SK-N-SH (cell line): ENCODE measurements around the gene MTMR12. TPM values are rescaled to one million over a fixed set of nuclear protein-coding genes. Genes with fewer than 3 reads are reported as not detected.

Experiments
- CTCF ChIA-PET: fragments of 300-600, 350-600 bp; formaldehyde crosslinking; extraction: SDS; loops from one replicate; lab custom pipeline; 2021; lab: Yijun Ruan, JAX
- POLR2A ChIA-PET: fragments of 350-600 bp; sonication (Branson Sonifier 250); formaldehyde crosslinking; extraction: SDS; loops from one replicate; lab custom pipeline; 2020; ENCODE audit warnings: antibody characterized with exemption, inconsistent platforms; lab: Yijun Ruan, JAX
- DNase-seq: peaks from one replicate; pipeline ENCODE4 v3.0.0; 2012
- H2AFZ ChIP-seq: fragments of 200-600 bp; sonication (generic); 2 replicates; pipeline ENCODE4 v1.8.1; 2016; ENCODE audit warnings: antibody characterized with exemption, mild to moderate bottlenecking, low read depth
- H3F3A ChIP-seq: fragments of 200-600 bp; sonication (generic); replicated peaks from 2 replicates; pipeline ENCODE3; 2016; ENCODE audit warnings: antibody characterized with exemption, mild to moderate bottlenecking; ENCODE audit not compliant: insufficient read depth
- H3K27ac ChIP-seq, 2 experiments: fragments of 200-500 bp in 1 of 2; fragments of 200-600 bp in 1 of 2; sonication (Bioruptor generic) in 1 of 2; sonication (generic), shearing (Covaris generic) in 1 of 2; 2 replicates each; pipeline versions ENCODE4 v1.5.1 to v1.6.1; 2014 to 2016; ENCODE audit warnings: low read depth in 2 of 2, inconsistent platforms in 1 of 2, low read length in 1 of 2, mild to moderate bottlenecking in 1 of 2, mixed read lengths in 1 of 2
- H3K27me3 ChIP-seq: fragments of 200-600 bp; sonication (generic), shearing (Covaris generic); 2 replicates; pipeline ENCODE4 v1.6.1; 2016; ENCODE audit warnings: mixed run types; ENCODE audit not compliant: insufficient read depth
- H3K36me3 ChIP-seq, 2 experiments: fragments of 200-500 bp in 1 of 2; fragments of 200-600 bp in 1 of 2; sonication (Bioruptor generic) in 1 of 2; sonication (generic) in 1 of 2; replicated peaks in 1 of 2; 2 replicates each; pipeline versions ENCODE3 to v1.5.1; 2014 to 2016; ENCODE audit warnings: low read length in 1 of 2, mild to moderate bottlenecking in 1 of 2; ENCODE audit not compliant: insufficient read depth in 2 of 2, control insufficient read depth in 1 of 2
- H3K4me1 ChIP-seq, 2 experiments: fragments of 200-500 bp in 1 of 2; fragments of 200-600 bp in 1 of 2; sonication (Bioruptor generic) in 1 of 2; sonication (generic), shearing (Covaris generic) in 1 of 2; 2 replicates each; pipeline versions ENCODE4 v1.5.1 to v1.6.1; 2014 to 2016; ENCODE audit warnings: low read depth in 1 of 2, low read length in 1 of 2, mixed run types in 1 of 2; ENCODE audit not compliant: insufficient read depth in 2 of 2, control insufficient read depth in 1 of 2
- H3K4me2 ChIP-seq: fragments of 200-600 bp; sonication (generic), shearing (Covaris generic); 2 replicates; pipeline ENCODE4 v1.6.1; 2017; ENCODE audit warnings: mixed run types
- H3K4me3 ChIP-seq, 2 experiments: fragments of 200-500 bp in 1 of 2; fragments of 200-600 bp in 1 of 2; sonication (Bioruptor generic) in 1 of 2; sonication (generic), shearing (Covaris generic) in 1 of 2; 2 replicates each; pipeline versions ENCODE4 v1.5.1 to v1.8.1; 2014 to 2016; ENCODE audit warnings: low read depth in 2 of 2, inconsistent platforms in 1 of 2, low read length in 1 of 2, mild to moderate bottlenecking in 1 of 2, mixed read lengths in 1 of 2, moderate library complexity in 1 of 2
- H3K79me2 ChIP-seq: fragments of 200-600 bp; sonication (generic); 2 replicates; pipeline ENCODE4 v1.8.1; 2017; ENCODE audit warnings: mild to moderate bottlenecking; ENCODE audit not compliant: insufficient read depth
- H3K9ac ChIP-seq: fragments of 200-600 bp; sonication (generic); 2 replicates; pipeline ENCODE4 v1.6.1; 2017; ENCODE audit warnings: mixed run types
- H3K9me2 ChIP-seq: fragments of 200-600 bp; sonication (generic); 2 replicates; pipeline ENCODE4 v1.6.1; 2017; ENCODE audit warnings: mixed run types
- H3K9me3 ChIP-seq: fragments of 200-600 bp; sonication (generic); 2 replicates; pipeline ENCODE4 v1.6.1; 2017; ENCODE audit warnings: mixed run types, mild to moderate bottlenecking, moderate library complexity
- H4K20me1 ChIP-seq: fragments of 200-600 bp; sonication (generic); 2 replicates; pipeline ENCODE4 v1.6.1; 2017; ENCODE audit warnings: mild to moderate bottlenecking, mixed run types; ENCODE audit not compliant: insufficient read depth
- ELF1 ChIP-seq: IDR thresholded peaks from 2 replicates; pipeline ENCODE4 v1.4.0; 2012
- EP300 ChIP-seq, 2 experiments: IDR thresholded peaks; 2 replicates each; pipeline versions ENCODE4 v1.4.0 to v1.6.1; 2012; ENCODE audit warnings: borderline replicate concordance in 1 of 2, low read depth in 1 of 2, low read length in 1 of 2
- GABPA ChIP-seq: IDR thresholded peaks from 2 replicates; pipeline ENCODE4 v1.4.0; 2012; ENCODE audit warnings: low read depth, mild to moderate bottlenecking
- IRF3 ChIP-seq: fragments of 150-350 bp; IDR thresholded peaks from 2 replicates; pipeline ENCODE4 v1.6.1; 2016; ENCODE audit warnings: mild to moderate bottlenecking, low read depth, low read length
- MEF2A ChIP-seq: IDR thresholded peaks from 2 replicates; pipeline ENCODE4 v1.4.0; 2012; ENCODE audit warnings: low read depth, borderline replicate concordance
- NRF1 ChIP-seq: IDR thresholded peaks from 2 replicates; pipeline ENCODE4 v1.6.1; 2012; ENCODE audit warnings: low read depth, mild to moderate bottlenecking, low read length
- POLR2AphosphoS5 ChIP-seq: IDR thresholded peaks from 2 replicates; pipeline ENCODE4 v1.6.1; 2012; ENCODE audit warnings: low read depth, low read length
- RAD21 ChIP-seq: IDR thresholded peaks from 2 replicates; pipeline ENCODE4 v1.6.1; 2012; ENCODE audit warnings: mild to moderate bottlenecking, low read length
- RXRA ChIP-seq: IDR thresholded peaks from 2 replicates; pipeline ENCODE4 v1.4.0; 2012; ENCODE audit warnings: low read depth, mild to moderate bottlenecking, borderline replicate concordance
- SIN3A ChIP-seq: IDR thresholded peaks from 2 replicates; pipeline ENCODE4 v1.6.1; 2012; ENCODE audit warnings: low read depth, mild to moderate bottlenecking, low read length, moderate library complexity, borderline replicate concordance
- SMC3 ChIP-seq: IDR thresholded peaks from 2 replicates; pipeline ENCODE4 v1.6.1; 2012; ENCODE audit warnings: low read depth, low read length, improper control_type of control experiment
- TCF12 ChIP-seq: IDR thresholded peaks from 2 replicates; pipeline ENCODE4 v1.4.0; 2012
- TEAD4 ChIP-seq: IDR thresholded peaks from 2 replicates; pipeline ENCODE4 v1.4.0; 2012; ENCODE audit warnings: mild to moderate bottlenecking, borderline replicate concordance; ENCODE audit not compliant: insufficient read depth
- WGBS: methylation state at CpG from one replicate; pipeline ENCODE4 v1.1.6; 2017; ENCODE audit warnings: low lambda C conversion rate; 5-methylcytosine and 5-hydroxymethylcytosine counted together
- polyA plus RNA-seq, 3 experiments: library from polyadenylated mRNA; depleted of rRNA; stranded (reverse); fragments of >200 nt; gene quantifications; 2 replicates each; pipeline ENCODE4 v1.2.3, GENCODE V29; 2012
- TF ChIP-seq, protein P1 (sequence below): fragments of 150-350 bp; IDR thresholded peaks from 2 replicates; pipeline ENCODE4 v1.6.1; 2017; ENCODE audit warnings: antibody characterized with exemption, low read length, low read depth, borderline replicate concordance
- TF ChIP-seq, protein P2 (sequence below): IDR thresholded peaks from 2 replicates; pipeline ENCODE4 v1.4.0; 2012; ENCODE audit warnings: low read depth, borderline replicate concordance
- TF ChIP-seq, protein P3 (sequence below): IDR thresholded peaks from 2 replicates; pipeline ENCODE4; 2012
- TF ChIP-seq, protein P4 (sequence below): fragments of 200-600 bp; sonication (generic); IDR thresholded peaks from 2 replicates; pipeline ENCODE4 v1.6.1; 2017; ENCODE audit warnings: antibody characterized with exemption, mild to moderate bottlenecking, moderate library complexity

Gene MTMR12
- polyA plus RNA-seq, 1 of the 3 experiments (the other 2 are of a cell fraction) = 10.9 TPM

DNA sequence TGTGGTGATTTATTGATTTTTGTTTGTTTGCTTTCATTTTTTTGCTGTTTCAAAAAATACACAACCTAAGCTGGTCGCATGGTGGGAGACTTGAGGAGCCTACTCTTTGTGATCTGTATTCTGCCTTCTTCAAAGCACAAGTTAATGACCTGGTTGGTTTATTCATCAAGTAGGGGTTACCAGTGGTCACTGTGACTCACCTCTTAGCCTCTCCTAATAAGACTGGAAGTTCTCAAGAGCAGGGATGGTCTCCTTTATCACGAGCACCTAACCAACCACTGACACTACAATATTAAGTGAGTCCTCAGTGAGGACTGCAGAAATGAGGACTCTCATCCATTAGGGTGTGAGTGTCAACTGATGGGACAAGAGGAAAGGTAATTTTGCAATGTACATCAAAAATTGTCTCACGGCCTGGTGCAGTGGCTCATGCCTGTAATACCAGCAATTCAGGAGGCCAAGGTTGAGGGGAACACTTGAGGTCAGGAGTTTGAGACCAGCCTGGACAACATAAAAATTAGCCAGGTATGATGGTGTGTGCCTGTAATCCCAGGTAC, 13.6 kb upstream of the MTMR12 start:
- no peaks in the 10 kb centered on the region for H3K4me1 ChIP-seq
- no peaks in the 10 kb centered on the region for H3K36me3 ChIP-seq
- no peak overlapping the region for H3K9ac ChIP-seq
- H3K79me2 ChIP-seq = no peaks in the 10 kb centered on the region
- H2AFZ ChIP-seq = no peak overlapping the region
- H3K27me3 ChIP-seq = no peaks in the 10 kb centered on the region
- no peaks in the 10 kb centered on the region for H4K20me1 ChIP-seq
- WGBS = 77% methylated on average over 3 of the region's 3 CpGs
- DNase-seq = no peak
- no peak overlapping the region for H3K27ac ChIP-seq
- TF ChIP-seq, protein P1, sequence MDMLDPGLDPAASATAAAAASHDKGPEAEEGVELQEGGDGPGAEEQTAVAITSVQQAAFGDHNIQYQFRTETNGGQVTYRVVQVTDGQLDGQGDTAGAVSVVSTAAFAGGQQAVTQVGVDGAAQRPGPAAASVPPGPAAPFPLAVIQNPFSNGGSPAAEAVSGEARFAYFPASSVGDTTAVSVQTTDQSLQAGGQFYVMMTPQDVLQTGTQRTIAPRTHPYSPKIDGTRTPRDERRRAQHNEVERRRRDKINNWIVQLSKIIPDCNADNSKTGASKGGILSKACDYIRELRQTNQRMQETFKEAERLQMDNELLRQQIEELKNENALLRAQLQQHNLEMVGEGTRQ = no peak
- no peak overlapping the region for H3K4me2 ChIP-seq
- H3F3A ChIP-seq = no peaks in the 10 kb centered on the region
- CTCF ChIA-PET = no interaction called here
- no peaks in the 10 kb centered on the region for H3K9me2 ChIP-seq
- no peak overlapping the region for H3K4me3 ChIP-seq
- no peaks in the 10 kb centered on the region for H3K9me3 ChIP-seq
- POLR2A ChIA-PET = no interaction called here

DNA sequence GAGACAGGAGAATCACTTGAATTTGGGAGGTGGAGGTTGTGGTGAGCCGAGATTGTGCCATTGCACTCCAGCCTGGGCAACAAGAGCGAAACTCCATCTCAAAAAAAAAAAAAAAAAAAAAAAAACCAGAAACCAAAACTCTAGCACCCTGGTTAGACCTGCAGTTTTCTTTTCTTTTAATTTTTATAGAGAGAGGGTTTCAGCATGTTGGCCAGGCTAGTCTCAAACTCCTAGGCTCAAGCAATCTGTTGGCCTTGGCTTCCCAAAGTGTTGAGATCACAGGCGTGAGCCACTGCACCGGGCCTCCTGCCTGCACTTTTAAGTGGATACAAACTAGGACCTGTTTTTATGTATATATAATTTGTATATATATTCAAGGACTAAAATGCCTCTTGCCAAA, 12.9 kb upstream of the MTMR12 start:
- DNase-seq = no peak
- TF ChIP-seq, protein P2, sequence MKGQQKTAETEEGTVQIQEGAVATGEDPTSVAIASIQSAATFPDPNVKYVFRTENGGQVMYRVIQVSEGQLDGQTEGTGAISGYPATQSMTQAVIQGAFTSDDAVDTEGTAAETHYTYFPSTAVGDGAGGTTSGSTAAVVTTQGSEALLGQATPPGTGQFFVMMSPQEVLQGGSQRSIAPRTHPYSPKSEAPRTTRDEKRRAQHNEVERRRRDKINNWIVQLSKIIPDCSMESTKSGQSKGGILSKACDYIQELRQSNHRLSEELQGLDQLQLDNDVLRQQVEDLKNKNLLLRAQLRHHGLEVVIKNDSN = no peak
- TF ChIP-seq EP300 (IDR thresholded peaks at IDR 0.05; ENCODE audit: borderline replicate concordance in 1 of 2, low read depth in 1 of 2, low read length in 1 of 2) = no peak
- no peak for TF ChIP-seq ELF1
- TF ChIP-seq NRF1 = no peak
- TF ChIP-seq SIN3A = no peak
- TF ChIP-seq RXRA = no peak
- no peak for TF ChIP-seq TEAD4
- TF ChIP-seq SMC3 = no peak
- TF ChIP-seq, protein P3, sequence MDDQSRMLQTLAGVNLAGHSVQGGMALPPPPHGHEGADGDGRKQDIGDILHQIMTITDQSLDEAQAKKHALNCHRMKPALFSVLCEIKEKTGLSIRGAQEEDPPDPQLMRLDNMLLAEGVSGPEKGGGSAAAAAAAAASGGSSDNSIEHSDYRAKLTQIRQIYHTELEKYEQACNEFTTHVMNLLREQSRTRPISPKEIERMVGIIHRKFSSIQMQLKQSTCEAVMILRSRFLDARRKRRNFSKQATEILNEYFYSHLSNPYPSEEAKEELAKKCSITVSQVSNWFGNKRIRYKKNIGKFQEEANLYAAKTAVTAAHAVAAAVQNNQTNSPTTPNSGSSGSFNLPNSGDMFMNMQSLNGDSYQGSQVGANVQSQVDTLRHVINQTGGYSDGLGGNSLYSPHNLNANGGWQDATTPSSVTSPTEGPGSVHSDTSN = no peak
- TF ChIP-seq RAD21 = no peak
- TF ChIP-seq TCF12 = no peak
- no peak for TF ChIP-seq GABPA
- no peak for TF ChIP-seq MEF2A
- TF ChIP-seq IRF3 = no peak
- TF ChIP-seq, protein P4, sequence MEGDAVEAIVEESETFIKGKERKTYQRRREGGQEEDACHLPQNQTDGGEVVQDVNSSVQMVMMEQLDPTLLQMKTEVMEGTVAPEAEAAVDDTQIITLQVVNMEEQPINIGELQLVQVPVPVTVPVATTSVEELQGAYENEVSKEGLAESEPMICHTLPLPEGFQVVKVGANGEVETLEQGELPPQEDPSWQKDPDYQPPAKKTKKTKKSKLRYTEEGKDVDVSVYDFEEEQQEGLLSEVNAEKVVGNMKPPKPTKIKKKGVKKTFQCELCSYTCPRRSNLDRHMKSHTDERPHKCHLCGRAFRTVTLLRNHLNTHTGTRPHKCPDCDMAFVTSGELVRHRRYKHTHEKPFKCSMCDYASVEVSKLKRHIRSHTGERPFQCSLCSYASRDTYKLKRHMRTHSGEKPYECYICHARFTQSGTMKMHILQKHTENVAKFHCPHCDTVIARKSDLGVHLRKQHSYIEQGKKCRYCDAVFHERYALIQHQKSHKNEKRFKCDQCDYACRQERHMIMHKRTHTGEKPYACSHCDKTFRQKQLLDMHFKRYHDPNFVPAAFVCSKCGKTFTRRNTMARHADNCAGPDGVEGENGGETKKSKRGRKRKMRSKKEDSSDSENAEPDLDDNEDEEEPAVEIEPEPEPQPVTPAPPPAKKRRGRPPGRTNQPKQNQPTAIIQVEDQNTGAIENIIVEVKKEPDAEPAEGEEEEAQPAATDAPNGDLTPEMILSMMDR = no peak
- TF ChIP-seq POLR2AphosphoS5 = no peak
- no peaks in the 10 kb centered on the region for H4K20me1 ChIP-seq
- WGBS = 87% methylated on average over 4 of the region's 4 CpGs
- no peak overlapping the region for H3K4me3 ChIP-seq
- H2AFZ ChIP-seq = no peak overlapping the region
- no peak overlapping the region for H3K9ac ChIP-seq
- H3K4me2 ChIP-seq = no peak overlapping the region
- POLR2A ChIA-PET = no interaction called here
- H3K36me3 ChIP-seq = no peaks in the 10 kb centered on the region
- no peak overlapping the region for H3K27ac ChIP-seq
- H3F3A ChIP-seq = no peaks in the 10 kb centered on the region
- H3K9me3 ChIP-seq = no peaks in the 10 kb centered on the region
- no peaks in the 10 kb centered on the region for H3K4me1 ChIP-seq
- no peaks in the 10 kb centered on the region for H3K9me2 ChIP-seq
- no peaks in the 10 kb centered on the region for H3K79me2 ChIP-seq
- H3K27me3 ChIP-seq = no peaks in the 10 kb centered on the region
- CTCF ChIA-PET = interaction anchor here (1.3 kb wide), 1 partner anchor 93 kb away, joined by 5 read pairs; no protein-coding TSS in a partner anchor
